ENCODE results near the gene CBY1. TPM values are rescaled to one million over a fixed set of nuclear protein-coding genes. Genes with fewer than 3 reads are reported as not detected.

CBY1 gene
- 11.8 TPM for total RNA-seq

- Histone ChIP-seq H3K27ac (peak within 1 kb of the TSS; percentile 86), H3K4me3 (peak within 1 kb of the TSS; percentile 63 to 87), H3K36me3 (no peaks in the 10 kb centered on the region), H3K9me3 (no peaks in the 10 kb centered on the region), H3K27me3 (no peaks in the 10 kb centered on the region), H3K4me1 (peaks cover 20% of the 10 kb centered on the region)
- TF ChIP-seq POLR2AphosphoS5 (IDR thresholded peaks at IDR 0.05; ENCODE audit: insufficient read depth in 1 of 2, low read depth in 1 of 2) = peak; percentile 90 to 91
- TF ChIP-seq CTCF (IDR thresholded peaks at IDR 0.05) = no peak
- peak in 1 of 2 donors; percentile 55 for TF ChIP-seq POLR2A (IDR thresholded peaks at IDR 0.05)
- DNase-seq (ENCODE audit: extremely low spot score in 2 of 2) = no peak
- intact Hi-C loops (cut with DNase I) = no loop called here
Measured at GRCh38 chr22:38656256-38657044, at the start of gene CBY1, which contains the start of gene FAM227A. CBY1 (plus strand) TSS chr22:38656638; CDS start chr22:38668055, 11,417 bp downstream. FAM227A (minus strand) TSS chr22:38656392; CDS start chr22:38650168, 6,224 bp downstream.

GRCh38 chr22:38607680-38608079 is 48.8 kb upstream of the CBY1 start:
- no peaks in the 10 kb centered on the region for H3K27me3 ChIP-seq
- H3K4me1 ChIP-seq = no peaks in the 10 kb centered on the region
- DNase-seq (ENCODE audit: extremely low spot score in 2 of 2) = no peak
- no peaks in the 10 kb centered on the region for H3K36me3 ChIP-seq
- no peaks in the 10 kb centered on the region for H3K9me3 ChIP-seq
- intact Hi-C loops (cut with DNase I) = no loop called here
- no peak overlapping the region for H3K27ac ChIP-seq
- H3K4me3 ChIP-seq = no peak overlapping the region
- TF ChIP-seq POLR2A (IDR thresholded peaks at IDR 0.05) = no peak
- no peak for TF ChIP-seq CTCF (IDR thresholded peaks at IDR 0.05)
- no peak for TF ChIP-seq POLR2AphosphoS5 (IDR thresholded peaks at IDR 0.05; ENCODE audit: insufficient read depth in 1 of 2, low read depth in 1 of 2)

GRCh38 chr22:38608992-38609750 is 47.3 kb upstream of the CBY1 start:
- Histone ChIP-seq H3K27ac (no peak overlapping the region), H3K9me3 (no peaks in the 10 kb centered on the region), H3K4me1 (no peaks in the 10 kb centered on the region), H3K4me3 (no peak overlapping the region), H3K27me3 (no peaks in the 10 kb centered on the region), H3K36me3 (no peaks in the 10 kb centered on the region)
- intact Hi-C loops (cut with DNase I) = no loop called here
- no peak for DNase-seq (ENCODE audit: extremely low spot score in 2 of 2)
- TF ChIP-seq POLR2AphosphoS5 (IDR thresholded peaks at IDR 0.05; ENCODE audit: insufficient read depth in 1 of 2, low read depth in 1 of 2) = no peak
- TF ChIP-seq CTCF (IDR thresholded peaks at IDR 0.05) = no peak
- TF ChIP-seq POLR2A (IDR thresholded peaks at IDR 0.05) = no peak

- DNase-seq (ENCODE audit: extremely low spot score in 2 of 2) = no peak
- Histone ChIP-seq H3K36me3 (no peaks in the 10 kb centered on the region), H3K27ac (no peak overlapping the region), H3K27me3 (no peaks in the 10 kb centered on the region), H3K4me1 (no peaks in the 10 kb centered on the region), H3K9me3 (no peaks in the 10 kb centered on the region), H3K4me3 (no peak overlapping the region)
- TF ChIP-seq POLR2A (IDR thresholded peaks at IDR 0.05) = no peak
- TF ChIP-seq CTCF (IDR thresholded peaks at IDR 0.05) = no peak
- TF ChIP-seq POLR2AphosphoS5 (IDR thresholded peaks at IDR 0.05; ENCODE audit: insufficient read depth in 1 of 2, low read depth in 1 of 2) = no peak
- intact Hi-C loops (cut with DNase I) = no loop called here
Measured at GRCh38 chr22:38610234-38610633, 46.2 kb upstream of the CBY1 start.
